ENCODE data around the gene S100PBP.

Gene S100PBP

DNA sequence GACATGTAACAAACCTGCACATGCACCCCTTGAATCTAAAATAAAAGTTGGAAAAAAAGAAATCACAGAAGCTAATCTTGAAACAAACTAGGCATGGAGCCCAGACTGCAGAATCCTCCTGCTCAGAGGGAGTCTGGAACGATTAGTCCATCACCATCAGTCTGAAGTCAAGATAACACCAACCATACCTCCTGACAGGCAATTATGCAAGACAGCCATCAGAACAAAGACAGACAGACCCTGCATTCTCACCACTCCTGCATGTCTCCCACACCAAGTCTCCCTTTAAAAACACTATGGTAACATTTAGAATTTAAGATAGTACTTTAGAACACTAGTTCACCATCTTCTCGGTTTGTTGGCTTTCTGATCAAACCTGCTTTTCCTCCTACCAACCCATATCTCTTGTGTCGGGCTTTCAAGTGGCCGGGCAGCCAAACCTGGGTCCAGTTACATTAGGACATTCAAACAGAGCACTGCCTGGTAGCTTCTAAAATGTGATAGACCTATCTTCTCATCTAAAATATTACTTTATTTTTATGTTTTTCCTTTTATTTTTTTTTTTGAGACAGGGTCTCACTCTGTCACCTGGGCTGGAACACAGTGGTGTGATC is 10.4 kb upstream of the S100PBP start:
- Mint-ChIP-seq H3K36me3 (peaks cover 31% of the 10 kb centered on the region), H3K27me3 (no peaks in the 10 kb centered on the region), H3K27ac (no peak overlapping the region)

GRCh38 chr1:32808580-32808979 is 8.9 kb upstream of the S100PBP start:
- Mint-ChIP-seq H3K36me3 (peaks cover 29% of the 10 kb centered on the region), H3K9me3 (no peaks in the 10 kb centered on the region), H3K27me3 (no peaks in the 10 kb centered on the region), H3K4me3 (no peak overlapping the region), H3K4me1 (peaks cover 45% of the 10 kb centered on the region), H3K27ac (peak overlapping the region; percentile 55)

More for the DNA sequence above, 10.4 kb upstream of the S100PBP start:
- no peaks in the 10 kb centered on the region for H3K9me3 Mint-ChIP-seq
- H3K4me3 Mint-ChIP-seq, result no peak overlapping the region
- peaks cover 36% of the 10 kb centered on the region for H3K4me1 Mint-ChIP-seq

GRCh38 chr1:32810358-32810757 is 7.1 kb upstream of the S100PBP start:
- Mint-ChIP-seq H3K36me3 (peaks cover 40% of the 10 kb centered on the region), H3K27ac (peak overlapping the region; percentile 21), H3K4me3 (no peak overlapping the region), H3K9me3 (no peaks in the 10 kb centered on the region), H3K4me1 (peaks cover 62% of the 10 kb centered on the region), H3K27me3 (no peaks in the 10 kb centered on the region)

GRCh38 chr1:32811265-32811664 is 6.2 kb upstream of the S100PBP start:
- H3K4me1 Mint-ChIP-seq, result peaks cover 65% of the 10 kb centered on the region
- peak overlapping the region; percentile 17 for H3K27ac Mint-ChIP-seq

GRCh38 chr1:32811917-32812316 is 5.5 kb upstream of the S100PBP start:
- peaks cover 40% of the 10 kb centered on the region for H3K36me3 Mint-ChIP-seq
- H3K4me1 Mint-ChIP-seq, result peaks cover 64% of the 10 kb centered on the region

More at GRCh38 chr1:32811265-32811664, 6.2 kb upstream of the S100PBP start:
- H3K27me3 Mint-ChIP-seq, result no peaks in the 10 kb centered on the region
- no peak overlapping the region for H3K4me3 Mint-ChIP-seq
- H3K36me3 Mint-ChIP-seq, result peaks cover 38% of the 10 kb centered on the region
- H3K9me3 Mint-ChIP-seq, result no peaks in the 10 kb centered on the region

DNA sequence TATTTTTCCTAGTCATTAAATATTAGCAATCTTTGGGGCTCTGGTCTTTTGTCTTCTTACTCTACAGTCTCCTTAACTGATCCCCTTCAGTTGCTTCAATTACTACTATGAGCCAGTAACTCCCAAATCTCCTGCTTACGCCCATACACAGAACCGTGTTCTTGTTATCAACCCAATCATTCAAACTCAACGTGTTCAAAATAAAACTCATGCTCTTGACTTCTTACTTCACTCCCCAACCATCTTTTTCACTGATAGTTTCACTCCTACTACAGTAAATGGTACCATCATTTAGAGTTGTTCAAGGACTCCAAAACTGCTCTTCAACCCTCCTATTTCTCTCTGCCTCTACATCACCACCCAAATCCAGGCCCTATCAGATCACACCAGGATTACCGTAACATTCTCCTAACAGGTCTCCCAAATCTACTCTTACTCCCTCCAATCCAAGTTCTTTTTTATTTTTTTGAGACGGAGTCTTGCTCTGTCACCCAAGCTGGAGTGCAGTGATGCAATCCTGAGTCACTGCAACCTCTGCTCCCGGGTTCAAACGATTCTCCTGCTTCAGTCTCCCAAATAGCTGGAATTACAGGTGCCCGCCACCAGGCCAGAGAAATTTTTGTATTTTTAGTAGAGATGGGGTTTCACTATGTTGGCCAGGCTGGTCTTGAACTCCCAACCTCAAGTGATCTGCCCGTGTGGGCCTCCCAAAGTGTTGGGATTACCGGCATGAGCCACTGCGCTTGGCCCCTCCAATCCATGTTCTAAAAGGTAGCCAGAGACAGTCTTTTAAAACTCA is 3.3 kb upstream of the S100PBP start:
- H3K4me3 Mint-ChIP-seq, result peak overlapping the region; percentile 97
- no peaks in the 10 kb centered on the region for H3K9me3 Mint-ChIP-seq
- H3K27me3 Mint-ChIP-seq, result no peaks in the 10 kb centered on the region
- H3K36me3 Mint-ChIP-seq, result peaks cover 32% of the 10 kb centered on the region
- H3K27ac Mint-ChIP-seq, result peak overlapping the region; percentile 66
- H3K4me1 Mint-ChIP-seq, result peaks cover 62% of the 10 kb centered on the region

More at GRCh38 chr1:32811917-32812316, 5.5 kb upstream of the S100PBP start:
- Mint-ChIP-seq H3K4me3 (no peak overlapping the region), H3K9me3 (no peaks in the 10 kb centered on the region), H3K27ac (peak overlapping the region; percentile 17), H3K27me3 (no peaks in the 10 kb centered on the region)

- H3K36me3 Mint-ChIP-seq, result peaks cover 24% of the 10 kb centered on the region
- peak overlapping the region; percentile 98 for H3K27ac Mint-ChIP-seq
- peaks cover 61% of the 10 kb centered on the region for H3K4me1 Mint-ChIP-seq
- H3K4me3 Mint-ChIP-seq, result peak overlapping the region; percentile 97
- H3K9me3 Mint-ChIP-seq, result no peaks in the 10 kb centered on the region
- H3K27me3 Mint-ChIP-seq, result no peaks in the 10 kb centered on the region
Observed at GRCh38 chr1:32816676-32817158, 736 bp upstream of the S100PBP start.

DNA sequence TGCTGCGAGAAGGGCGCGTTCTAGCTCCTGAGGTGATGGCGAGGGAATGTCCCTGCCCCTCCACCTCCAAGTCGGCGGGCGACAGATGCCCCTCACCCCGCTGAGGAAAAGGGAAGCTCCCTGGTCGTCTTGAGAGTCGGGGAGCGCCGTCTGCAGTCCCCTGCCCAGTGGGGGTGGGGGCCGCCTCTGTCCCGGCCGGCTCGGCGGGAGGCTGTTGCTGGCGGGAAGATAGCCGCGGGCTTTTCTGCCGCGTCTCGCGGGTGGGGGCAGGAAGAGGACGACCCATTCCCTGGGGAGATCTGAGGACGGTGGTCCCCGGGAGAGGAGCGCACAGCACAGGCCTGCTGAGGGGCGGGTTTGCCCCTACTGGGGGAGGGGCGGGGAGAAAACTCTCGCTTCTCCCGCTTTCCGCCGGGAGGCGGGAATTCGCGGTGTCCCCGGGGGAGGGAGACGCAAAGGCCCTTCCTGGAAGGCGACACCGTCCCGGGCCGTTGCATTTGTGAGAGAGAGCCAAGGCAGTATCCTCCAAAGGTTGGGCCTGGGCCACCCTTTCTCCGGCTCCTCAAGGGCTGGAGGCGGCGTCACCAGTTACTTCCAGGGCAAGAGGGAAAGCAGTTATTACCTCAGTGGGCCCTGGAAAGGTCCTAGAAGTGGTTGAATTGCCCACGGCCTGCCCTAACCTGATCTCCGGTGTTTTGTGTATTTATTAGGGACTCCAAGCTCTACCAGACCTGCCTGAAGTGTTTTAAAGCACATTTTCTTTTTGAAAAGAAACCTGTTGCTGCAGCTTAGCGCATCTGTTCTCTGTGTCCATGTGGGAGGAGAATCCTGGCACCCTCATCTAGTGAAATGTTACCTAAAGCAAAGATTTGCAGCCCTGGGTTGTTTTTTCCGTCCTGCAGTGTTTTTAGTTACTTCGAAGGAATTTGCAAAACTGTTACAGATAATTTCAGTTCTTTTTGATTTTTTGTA is 648 bp downstream of the S100PBP start:
- Mint-ChIP-seq H3K9me3 (no peaks in the 10 kb centered on the region), H3K4me3 (peak overlapping the region; percentile 97), H3K27ac (peak overlapping the region; percentile 98), H3K36me3 (peaks cover 21% of the 10 kb centered on the region), H3K27me3 (no peaks in the 10 kb centered on the region), H3K4me1 (peaks cover 60% of the 10 kb centered on the region)

DNA sequence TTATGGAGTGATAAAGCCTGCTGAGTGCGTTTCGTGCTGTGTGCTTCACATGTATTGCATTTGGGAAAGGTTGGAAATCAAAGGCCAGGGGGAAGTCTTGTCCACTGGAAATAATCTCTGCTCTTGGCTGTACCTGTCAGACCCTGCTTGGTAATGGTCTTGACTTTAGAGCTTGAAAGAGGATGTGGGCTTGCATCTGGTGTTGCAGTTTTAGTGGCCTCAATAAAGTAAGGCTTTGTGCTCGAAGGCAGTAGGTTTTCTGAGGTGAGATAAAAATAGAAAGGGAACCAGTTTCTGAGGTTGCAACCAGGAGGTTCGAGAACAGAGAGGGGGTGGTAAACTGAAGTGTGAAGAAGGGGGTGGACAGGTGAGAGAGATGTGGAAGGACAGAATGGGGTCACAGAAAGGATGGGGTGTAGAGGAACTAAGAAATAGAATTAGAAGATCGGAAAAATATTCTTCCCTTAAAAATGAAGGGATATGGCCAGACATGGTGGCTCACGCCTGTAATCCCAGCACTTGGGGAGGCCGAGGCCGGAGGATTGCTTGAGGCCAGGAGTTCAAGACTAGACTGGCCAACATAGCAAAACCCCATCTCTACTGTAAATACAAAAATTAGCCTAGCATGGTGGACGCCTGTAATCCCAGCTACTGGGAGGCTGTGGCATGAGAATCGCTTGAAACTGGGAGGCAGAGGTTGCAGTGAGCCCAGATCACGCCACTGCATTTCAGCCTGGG is 1.5 kb downstream of the S100PBP start:
- H3K4me3 Mint-ChIP-seq, result peak overlapping the region; percentile 97
- no peaks in the 10 kb centered on the region for H3K27me3 Mint-ChIP-seq
- peak overlapping the region; percentile 73 for H3K27ac Mint-ChIP-seq
- H3K9me3 Mint-ChIP-seq, result no peaks in the 10 kb centered on the region
- peaks cover 59% of the 10 kb centered on the region for H3K4me1 Mint-ChIP-seq
- H3K36me3 Mint-ChIP-seq, result peaks cover 16% of the 10 kb centered on the region

- Mint-ChIP-seq H3K27me3 (no peaks in the 10 kb centered on the region), H3K4me1 (peaks cover 42% of the 10 kb centered on the region), H3K36me3 (peaks cover 12% of the 10 kb centered on the region), H3K9me3 (no peaks in the 10 kb centered on the region), H3K4me3 (no peak overlapping the region), H3K27ac (no peak overlapping the region)
Observed at GRCh38 chr1:32825181-32825580, 7.7 kb downstream of the S100PBP start.

DNA sequence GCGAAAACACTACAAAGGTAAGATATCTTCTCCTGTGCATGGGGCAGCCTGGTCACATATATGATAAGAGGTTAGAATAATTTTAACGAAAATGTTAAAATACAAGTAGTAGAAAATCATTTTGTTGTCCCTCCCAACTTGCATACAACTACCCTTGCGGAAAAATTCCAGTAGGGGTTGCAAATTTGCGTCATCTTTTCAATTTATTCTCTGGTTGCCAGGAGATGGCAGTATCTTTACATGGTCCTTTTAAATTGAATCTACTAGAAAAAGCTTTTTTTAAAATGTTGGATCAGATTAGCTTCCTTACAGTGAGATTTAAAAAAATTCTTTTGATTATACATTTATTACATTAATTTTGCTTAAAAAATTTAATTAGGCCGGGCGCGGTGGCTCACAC is 10.9 kb downstream of the S100PBP start:
- Mint-ChIP-seq H3K4me1 (peaks cover 36% of the 10 kb centered on the region), H3K4me3 (no peak overlapping the region), H3K27ac (no peak overlapping the region), H3K36me3 (peaks cover 20% of the 10 kb centered on the region), H3K9me3 (no peaks in the 10 kb centered on the region), H3K27me3 (no peaks in the 10 kb centered on the region)

GRCh38 chr1:32830092-32830852 is 12.8 kb downstream of the S100PBP start:
- Mint-ChIP-seq H3K36me3 (peaks cover 24% of the 10 kb centered on the region), H3K4me3 (no peak overlapping the region), H3K9me3 (no peaks in the 10 kb centered on the region), H3K4me1 (peaks cover 24% of the 10 kb centered on the region), H3K27ac (peak overlapping the region; percentile 86), H3K27me3 (no peaks in the 10 kb centered on the region)

- peaks cover 30% of the 10 kb centered on the region for H3K4me1 Mint-ChIP-seq
- H3K4me3 Mint-ChIP-seq, result no peak overlapping the region
- H3K27me3 Mint-ChIP-seq, result no peaks in the 10 kb centered on the region
- no peaks in the 10 kb centered on the region for H3K9me3 Mint-ChIP-seq
- H3K27ac Mint-ChIP-seq, result peak overlapping the region; percentile 66
- H3K36me3 Mint-ChIP-seq, result peaks cover 28% of the 10 kb centered on the region
Observed at GRCh38 chr1:32831878-32832277, 14.4 kb downstream of the S100PBP start.

DNA sequence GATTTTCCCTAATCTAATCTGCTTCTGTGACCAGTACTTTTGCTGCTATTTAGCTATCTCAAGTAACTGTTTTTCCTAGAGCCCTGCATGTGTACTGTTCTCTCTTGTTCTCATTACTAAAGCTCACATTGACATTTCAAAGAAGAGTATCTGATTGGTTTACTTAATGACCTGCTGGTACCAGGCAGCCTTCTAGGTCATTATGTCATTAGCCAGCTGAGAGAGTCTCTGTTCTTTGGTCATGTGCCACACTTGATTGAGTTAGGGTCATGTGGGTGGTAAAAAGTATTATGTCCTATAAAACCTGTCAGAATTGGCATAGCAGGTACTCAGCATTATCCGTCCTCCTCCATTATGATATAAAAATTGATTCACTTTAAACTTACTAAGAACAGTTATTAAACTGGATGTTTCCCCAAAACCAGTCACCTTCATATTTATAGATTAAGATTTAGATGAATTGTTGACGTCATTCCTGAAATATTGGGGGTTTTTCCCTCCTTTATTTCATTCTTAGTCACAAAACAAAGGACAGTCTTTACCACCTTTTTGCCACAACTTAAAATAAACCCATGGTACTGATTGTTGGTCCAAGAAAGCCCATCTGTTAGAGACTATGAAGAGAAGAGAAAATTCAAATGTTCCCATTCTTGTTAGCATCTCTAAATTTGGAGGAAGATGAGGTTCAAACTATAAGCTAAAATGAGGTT is 31.1 kb downstream of the S100PBP start:
- no peaks in the 10 kb centered on the region for H3K27me3 Mint-ChIP-seq
- no peak overlapping the region for H3K4me3 Mint-ChIP-seq
- no peaks in the 10 kb centered on the region for H3K4me1 Mint-ChIP-seq
- peaks cover 10% of the 10 kb centered on the region for H3K36me3 Mint-ChIP-seq
- no peak overlapping the region for H3K27ac Mint-ChIP-seq
- no peaks in the 10 kb centered on the region for H3K9me3 Mint-ChIP-seq
